SH-SY5Y (cell line): ENCODE measurements around the gene TNPO2.

Experiments used
- GATA2 ChIP-seq: IDR thresholded peaks from 2 replicates; pipeline ENCODE4 v1.6.1; 2011; ENCODE audit warnings: mild to moderate bottlenecking, low read depth, low read length
- GATA3 ChIP-seq: IDR thresholded peaks from 2 replicates; pipeline ENCODE4 v1.6.1; 2011; ENCODE audit warnings: low read depth, mild to moderate bottlenecking, low read length, moderate library complexity

DNA sequence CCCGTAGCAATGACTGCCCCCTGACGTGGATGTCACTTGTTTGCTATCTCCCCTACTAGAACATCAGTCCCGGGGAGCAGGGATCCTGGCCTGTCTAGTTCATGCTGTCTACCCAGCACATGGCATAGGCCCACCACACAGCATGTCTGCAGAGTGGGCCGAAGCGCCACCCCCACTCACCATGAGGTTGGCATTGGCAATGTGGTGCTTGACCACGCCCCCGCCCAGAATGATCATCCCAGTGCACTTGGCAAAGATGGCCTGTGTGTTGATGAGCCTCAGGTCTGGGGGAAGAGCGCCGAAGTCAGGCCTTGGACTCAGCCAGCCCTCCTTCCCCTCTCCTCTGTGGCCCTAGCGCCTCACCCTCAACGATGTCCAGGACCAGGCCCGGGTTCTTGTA, 46.8 kb downstream of the TNPO2 start:
- no peak for TF ChIP-seq GATA2
- no peak for TF ChIP-seq GATA3
